HCT116 (cell line): ENCODE results near the gene PAX2.

Experiments used
- ATF3 ChIP-seq: IDR thresholded peaks from 2 replicates; pipeline ENCODE4 v1.6.1; 2012
- CTCF ChIP-seq, 3 experiments: fragments of 200-600 bp in 1 of 3; sonication (generic) in 1 of 3; IDR thresholded peaks in 2 of 3; conservative IDR thresholded peaks in 1 of 3; 2 replicates each; pipeline ENCODE4 v1.5.1; 2012 to 2017; ENCODE audit warnings: low read depth in 2 of 3, low read length in 2 of 3, antibody characterized with exemption in 1 of 3, borderline replicate concordance in 1 of 3, control low read depth in 1 of 3, mild to moderate bottlenecking in 1 of 3, mixed read lengths in 1 of 3, mixed run types in 1 of 3, moderate library complexity in 1 of 3; ENCODE audit not compliant: insufficient read depth in 1 of 3
- EGR1 ChIP-seq: IDR thresholded peaks from 2 replicates; pipeline ENCODE4 v1.6.1; 2012; ENCODE audit warnings: low read depth
- ELF1 ChIP-seq: IDR thresholded peaks from 2 replicates; pipeline ENCODE4 v1.6.1; 2012; ENCODE audit warnings: low read depth, borderline replicate concordance
- EZH2 ChIP-seq: fragments of 200-600 bp; sonication (generic); IDR thresholded peaks from 2 replicates; pipeline ENCODE4 v1.6.1; 2017; ENCODE audit warnings: antibody characterized with exemption, mixed run types
- EZH2phosphoT487 ChIP-seq: fragments of 200-600 bp; IDR thresholded peaks from 2 replicates; pipeline ENCODE4 v1.6.1; 2018; ENCODE audit warnings: antibody characterized with exemption, borderline replicate concordance
- JUND ChIP-seq: IDR thresholded peaks from 2 replicates; pipeline ENCODE4 v1.6.1; 2012
- POLR2A ChIP-seq: IDR thresholded peaks from 2 replicates; pipeline ENCODE4 v1.7.0; 2011; ENCODE audit warnings: borderline replicate concordance; ENCODE audit not compliant: insufficient read depth, insufficient read length; ENCODE audit errors: extremely low read depth
- POLR2AphosphoS5 ChIP-seq: IDR thresholded peaks from 2 replicates; pipeline ENCODE4 v1.6.1; 2011; ENCODE audit warnings: mild to moderate bottlenecking, low read depth, low read length, moderate library complexity
- REST ChIP-seq: IDR thresholded peaks from 2 replicates; pipeline ENCODE4 v1.6.1; 2012; ENCODE audit warnings: low read depth
- YY1 ChIP-seq: IDR thresholded peaks from 2 replicates; pipeline ENCODE4 v1.6.1; 2011; ENCODE audit warnings: low read length, low read depth, moderate library complexity, mild to moderate bottlenecking; ENCODE audit not compliant: insufficient replicate concordance; ENCODE audit errors: extremely low read depth
- ZFX ChIP-seq: fragments of 450-650 bp; IDR thresholded peaks from 2 replicates; pipeline ENCODE4 v1.6.1; 2017
- ZNF274 ChIP-seq: fragments of 200-500 bp; sonication (Bioruptor generic); IDR thresholded peaks from 2 replicates; pipeline ENCODE4 v1.6.1; 2014; ENCODE audit warnings: mild to moderate bottlenecking, low read depth, low read length, inconsistent platforms

- TF ChIP-seq CTCF (IDR thresholded peaks at IDR 0.05 in 2 of 3, conservative IDR thresholded peaks at IDR 0.05 in 1 of 3; ENCODE audit: borderline replicate concordance in 1 of 3, insufficient read depth in 1 of 3, low read depth in 2 of 3, low read length in 2 of 3) (no peak), JUND (no peak), EZH2phosphoT487 (no peak), EZH2 (no peak), REST (no peak), ATF3 (no peak), YY1 (no peak), POLR2AphosphoS5 (no peak), POLR2A (no peak), ZNF274 (no peak), ELF1 (no peak), ZFX (no peak), EGR1 (no peak)
Measured at GRCh38 chr10:100803908-100804307, 58.5 kb downstream of the PAX2 start.
